NT2/D1 (cell line): Measurements from ENCODE around the gene AFM.

Experiments
- SUZ12 ChIP-seq: IDR thresholded peaks from 2 replicates; pipeline ENCODE4 v1.6.1; 2011; ENCODE audit not compliant: insufficient read length, insufficient read depth; ENCODE audit errors: extremely low read depth
- YY1 ChIP-seq: IDR thresholded peaks from 2 replicates; pipeline ENCODE4 v1.6.1; 2011; ENCODE audit not compliant: insufficient read length, insufficient read depth
- ZNF274 ChIP-seq: IDR thresholded peaks from 2 replicates; pipeline ENCODE4 v1.6.1; 2011; ENCODE audit warnings: mild to moderate bottlenecking, low read depth, low read length

- TF ChIP-seq ZNF274 = no peak
- no peak for TF ChIP-seq SUZ12
- no peak for TF ChIP-seq YY1
Observed at GRCh38 chr4:73460913-73461522, 20.5 kb upstream of the AFM start.
